H9 (cell line): ENCODE results near the gene PELI2. TPM values are rescaled to one million over a fixed set of nuclear protein-coding genes. Genes with fewer than 3 reads are reported as not detected.

Experiments
- DNase-seq: peaks from one replicate; pipeline ENCODE4 v3.0.0-alpha.2; 2017
- H2AFZ ChIP-seq: one replicate; pipeline ENCODE4 v1.6.1; 2013; ENCODE audit warnings: mild to moderate bottlenecking, low read length, control low read depth, moderate library complexity
- H2AK5ac ChIP-seq: 2 replicates; pipeline ENCODE4 v1.6.1; 2013; ENCODE audit warnings: low read length, control low read depth, mixed read lengths; ENCODE audit not compliant: insufficient read length
- H2BK120ac ChIP-seq: one replicate; pipeline ENCODE4 v1.6.1; 2013; ENCODE audit warnings: low read depth, mild to moderate bottlenecking, low read length, control low read depth, inconsistent platforms; ENCODE audit not compliant: poor library complexity, severe bottlenecking
- H2BK12ac ChIP-seq: 2 replicates; pipeline ENCODE4 v1.6.1; 2013; ENCODE audit warnings: low read length, control low read depth, mixed read lengths, low read depth; ENCODE audit not compliant: insufficient read length
- H2BK15ac ChIP-seq: 2 replicates; pipeline ENCODE4 v1.6.1; 2013; ENCODE audit warnings: low read depth, low read length, control low read depth
- H2BK20ac ChIP-seq: one replicate; pipeline ENCODE4 v1.6.1; 2013; ENCODE audit warnings: low read depth, mild to moderate bottlenecking, low read length, control low read depth, inconsistent platforms; ENCODE audit not compliant: poor library complexity, severe bottlenecking
- H2BK5ac ChIP-seq: 2 replicates; pipeline ENCODE4 v1.6.1; 2013; ENCODE audit warnings: low read length, control low read depth, mixed read lengths; ENCODE audit not compliant: insufficient read length
- H3K14ac ChIP-seq: 2 replicates; pipeline ENCODE4 v1.6.1; 2013; ENCODE audit warnings: low read length, control low read depth; ENCODE audit not compliant: insufficient read depth
- H3K18ac ChIP-seq: 2 replicates; pipeline ENCODE4 v1.6.1; 2013; ENCODE audit warnings: low read depth, mild to moderate bottlenecking, mixed read lengths, low read length, control low read depth; ENCODE audit not compliant: insufficient read length
- H3K23ac ChIP-seq: 2 replicates; pipeline ENCODE4 v1.6.1; 2013; ENCODE audit warnings: low read length, control low read depth, mixed read lengths, low read depth; ENCODE audit not compliant: insufficient read length
- H3K23me2 ChIP-seq: 2 replicates; pipeline ENCODE4 v1.6.1; 2013; ENCODE audit warnings: low read depth, mild to moderate bottlenecking, mixed read lengths, low read length, control low read depth; ENCODE audit not compliant: insufficient read length, poor library complexity, severe bottlenecking
- H3K27ac ChIP-seq: 2 replicates; pipeline ENCODE4 v1.5.1; 2013; ENCODE audit warnings: low read length, control low read depth, mixed read lengths, low read depth; ENCODE audit not compliant: insufficient read length
- H3K27me3 ChIP-seq: 2 replicates; pipeline ENCODE4 v1.6.1; 2013; ENCODE audit warnings: low read length, control low read depth, inconsistent platforms; ENCODE audit not compliant: insufficient read depth
- H3K4ac ChIP-seq: 2 replicates; pipeline ENCODE4 v1.6.1; 2013; ENCODE audit warnings: low read depth, mild to moderate bottlenecking, control low read depth, inconsistent platforms, low read length, moderate library complexity
- H3K4me1 ChIP-seq: 2 replicates; pipeline ENCODE4 v1.6.1; 2013; ENCODE audit warnings: low read length, control low read depth, inconsistent platforms; ENCODE audit not compliant: insufficient read depth
- H3K4me2 ChIP-seq: 2 replicates; pipeline ENCODE4 v1.6.1; 2013; ENCODE audit warnings: low read length, control low read depth, mixed read lengths; ENCODE audit not compliant: insufficient read length, insufficient read depth
- H3K56ac ChIP-seq: 2 replicates; pipeline ENCODE4 v1.6.1; 2013; ENCODE audit warnings: low read depth, mild to moderate bottlenecking, mixed read lengths, low read length, control low read depth; ENCODE audit not compliant: insufficient read length
- H3K79me1 ChIP-seq: 2 replicates; pipeline ENCODE4 v1.6.1; 2013; ENCODE audit warnings: low read depth, mild to moderate bottlenecking, moderate library complexity, low read length, control low read depth, inconsistent platforms; ENCODE audit not compliant: insufficient read depth, poor library complexity, severe bottlenecking
- H3K79me2 ChIP-seq: 2 replicates; pipeline ENCODE4 v1.6.1; 2013; ENCODE audit warnings: low read length, control low read depth, inconsistent platforms; ENCODE audit not compliant: insufficient read depth
- H3K9ac ChIP-seq: 2 replicates; pipeline ENCODE4 v1.6.1; 2013; ENCODE audit warnings: low read length, control low read depth, mixed read lengths; ENCODE audit not compliant: insufficient read length; ENCODE audit errors: extremely low read depth
- H3K9me3 ChIP-seq: one replicate; pipeline ENCODE4 v1.6.1; 2013; ENCODE audit warnings: low read depth, low read length, inconsistent platforms; ENCODE audit not compliant: control insufficient read depth
- H3T11ph ChIP-seq: one replicate; pipeline ENCODE4 v1.6.1; 2013; ENCODE audit warnings: mild to moderate bottlenecking, low read length, control low read depth, inconsistent platforms
- H4K20me1 ChIP-seq: one replicate; pipeline ENCODE4 v1.6.1; 2013; ENCODE audit not compliant: control insufficient read depth, insufficient read length, insufficient read depth
- H4K5ac ChIP-seq: 2 replicates; pipeline ENCODE4 v1.6.1; 2013; ENCODE audit warnings: low read depth, mild to moderate bottlenecking, mixed read lengths, low read length, control low read depth; ENCODE audit not compliant: insufficient read length
- H4K8ac ChIP-seq: replicated peaks from 2 replicates; pipeline ENCODE4 v1.6.1; 2013; ENCODE audit warnings: low read length, control low read depth, mixed read lengths, low read depth; ENCODE audit not compliant: insufficient read length
- H4K91ac ChIP-seq: 2 replicates; pipeline ENCODE4 v1.6.1; 2013; ENCODE audit warnings: low read depth, mild to moderate bottlenecking, moderate library complexity, mixed read lengths, low read length, control low read depth; ENCODE audit not compliant: insufficient read length
- H3K27ac Mint-ChIP-seq, 3 experiments: 2 replicates in 2 of 3; 3 replicates in 1 of 3; pipeline ENCODE4 v1.8.0; 2020 to 2021; ENCODE audit warnings: mixed read lengths in 3 of 3, mild to moderate bottlenecking in 1 of 3, moderate library complexity in 1 of 3
- H3K27me3 Mint-ChIP-seq: 2 replicates; pipeline ENCODE4 v1.8.0; 2021; ENCODE audit warnings: low read depth, mild to moderate bottlenecking, moderate library complexity, mixed read lengths
- H3K36me3 Mint-ChIP-seq, 3 experiments: 2 replicates in 2 of 3; 3 replicates in 1 of 3; pipeline ENCODE4 v1.8.0; 2020 to 2021; ENCODE audit warnings: low read depth in 3 of 3, mixed read lengths in 3 of 3; ENCODE audit not compliant: insufficient read depth in 1 of 3
- H3K4me1 Mint-ChIP-seq, 2 experiments: 2 replicates each; pipeline ENCODE4 v1.8.0; 2020; ENCODE audit warnings: mixed read lengths in 2 of 2
- H3K4me3 Mint-ChIP-seq, 2 experiments: 2 replicates in 1 of 2; 3 replicates in 1 of 2; pipeline ENCODE4 v1.8.0; 2020 to 2021; ENCODE audit warnings: mild to moderate bottlenecking in 2 of 2, mixed read lengths in 2 of 2, moderate library complexity in 1 of 2
- H3K9me3 Mint-ChIP-seq, 2 experiments: 2 replicates in 1 of 2; 3 replicates in 1 of 2; pipeline ENCODE4 v1.8.0; 2020; ENCODE audit warnings: mild to moderate bottlenecking in 2 of 2, mixed read lengths in 2 of 2, moderate library complexity in 1 of 2
- WGBS: extraction: QIAGEN DNeasy Blood & Tissue Kit; methylation state at CpG from one replicate; pipeline ENCODE4 v1.1.7; 2013; ENCODE audit warnings: missing lambda C conversion rate, low lambda C conversion rate, mixed read lengths; ENCODE audit not compliant: insufficient read length; ENCODE audit errors: extremely low coverage; 5-methylcytosine and 5-hydroxymethylcytosine counted together
- total RNA-seq: library from RNA; stranded (reverse); gene quantifications from 2 replicates; pipeline ENCODE4 v1.2.1, GENCODE V29; 2021
- TF ChIP-seq, protein P1 (sequence below): fragments of 200-600 bp; sonication (generic); conservative IDR thresholded peaks from 3 replicates; pipeline ENCODE4 v1.8.0; 2021; ENCODE audit warnings: antibody characterized with exemption, mild to moderate bottlenecking

Gene PELI2
- total RNA-seq, 1 experiment from 2014 or later, result 18.0 TPM

DNA sequence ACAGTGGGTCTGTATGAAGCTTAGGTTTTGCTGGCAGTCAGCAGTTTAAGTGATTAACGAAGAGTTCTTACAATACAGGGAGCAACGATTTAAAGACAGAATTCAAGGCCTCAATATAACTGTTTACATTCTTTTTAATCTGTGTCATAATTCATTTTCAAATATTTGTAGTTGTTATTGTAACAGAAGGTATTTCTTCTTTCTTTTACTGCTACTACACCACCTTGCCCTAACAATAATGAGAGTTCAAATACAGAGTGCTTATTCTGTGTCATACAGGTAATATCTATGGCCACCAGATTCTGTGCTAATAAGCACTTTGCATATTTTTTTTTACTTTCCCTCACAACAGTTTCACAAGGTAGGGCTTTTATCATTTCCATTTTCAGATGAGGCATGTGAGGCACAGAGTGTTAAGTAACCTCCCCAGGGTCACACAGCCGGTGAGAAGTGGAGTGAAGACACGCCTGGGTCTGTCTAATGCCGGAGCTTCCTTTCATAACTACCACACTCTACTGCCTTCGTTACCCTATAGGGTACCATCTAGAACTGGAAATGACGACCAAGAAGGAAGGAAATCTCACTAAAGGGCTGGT is 81.9 kb downstream of the PELI2 start:
- Histone ChIP-seq H3K56ac (no peak overlapping the region), H2BK15ac (no peak overlapping the region), H3K79me1 (no peaks in the 10 kb centered on the region), H3K27me3 (no peaks in the 10 kb centered on the region), H2AFZ (no peak overlapping the region), H3K27ac (no peak overlapping the region), H3K79me2 (peaks cover 2% of the 10 kb centered on the region; the same call in 1 of the 2 replicates), H3K9me3 (no peaks in the 10 kb centered on the region), H2AK5ac (no peak overlapping the region), H4K5ac (no peak overlapping the region), H3K23me2 (no peaks in the 10 kb centered on the region), H3K4me1 (no peaks in the 10 kb centered on the region), H3K4me2 (no peak overlapping the region), H2BK20ac (no peak overlapping the region), H2BK5ac (no peak overlapping the region), H3K9ac (no peak overlapping the region), H2BK12ac (no peak overlapping the region), H2BK120ac (no peak overlapping the region), H3K23ac (no peak overlapping the region), H4K8ac (no peak overlapping the region), H3K18ac (no peak overlapping the region), H3K14ac (no peak overlapping the region), H4K20me1 (no peaks in the 10 kb centered on the region), H4K91ac (no peak overlapping the region), H3T11ph (no peak overlapping the region), H3K4ac (no peak overlapping the region)
- no CpG with 5 or more reads among the region's 7 CpGs for WGBS
- DNase-seq, result no peak
- Mint-ChIP-seq H3K27ac (no peak overlapping the region), H3K27me3 (no peaks in the 10 kb centered on the region), H3K4me1 (peaks cover 1 to 5% of the 10 kb centered on the region in 2 experiments; a peak in 3 of 4 replicates), H3K9me3 (no peaks in the 10 kb centered on the region), H3K4me3 (no peak overlapping the region), H3K36me3 (no peaks in the 10 kb centered on the region)
- TF ChIP-seq, protein P1, sequence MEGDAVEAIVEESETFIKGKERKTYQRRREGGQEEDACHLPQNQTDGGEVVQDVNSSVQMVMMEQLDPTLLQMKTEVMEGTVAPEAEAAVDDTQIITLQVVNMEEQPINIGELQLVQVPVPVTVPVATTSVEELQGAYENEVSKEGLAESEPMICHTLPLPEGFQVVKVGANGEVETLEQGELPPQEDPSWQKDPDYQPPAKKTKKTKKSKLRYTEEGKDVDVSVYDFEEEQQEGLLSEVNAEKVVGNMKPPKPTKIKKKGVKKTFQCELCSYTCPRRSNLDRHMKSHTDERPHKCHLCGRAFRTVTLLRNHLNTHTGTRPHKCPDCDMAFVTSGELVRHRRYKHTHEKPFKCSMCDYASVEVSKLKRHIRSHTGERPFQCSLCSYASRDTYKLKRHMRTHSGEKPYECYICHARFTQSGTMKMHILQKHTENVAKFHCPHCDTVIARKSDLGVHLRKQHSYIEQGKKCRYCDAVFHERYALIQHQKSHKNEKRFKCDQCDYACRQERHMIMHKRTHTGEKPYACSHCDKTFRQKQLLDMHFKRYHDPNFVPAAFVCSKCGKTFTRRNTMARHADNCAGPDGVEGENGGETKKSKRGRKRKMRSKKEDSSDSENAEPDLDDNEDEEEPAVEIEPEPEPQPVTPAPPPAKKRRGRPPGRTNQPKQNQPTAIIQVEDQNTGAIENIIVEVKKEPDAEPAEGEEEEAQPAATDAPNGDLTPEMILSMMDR, result no peak
